ENCODE results near the gene SGPP2.

DNA sequence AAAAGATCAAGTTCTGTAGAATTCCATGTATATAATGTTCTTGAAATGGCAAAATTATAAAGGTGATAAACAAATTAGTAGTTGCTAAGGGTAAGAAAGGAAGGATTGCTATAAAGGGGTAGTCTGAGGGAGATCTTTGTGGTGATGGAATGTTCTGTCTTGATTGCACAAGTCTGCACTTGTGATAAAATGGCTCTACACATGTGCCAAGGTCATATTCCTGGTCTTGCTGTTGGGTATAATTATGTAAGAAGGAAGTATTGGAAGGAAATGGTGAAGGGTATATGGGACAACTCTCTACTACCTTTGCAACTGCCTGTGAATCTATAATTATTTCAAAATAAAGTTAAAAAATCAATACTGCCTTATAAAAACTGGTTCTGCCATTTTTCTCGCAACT is 15.3 kb downstream of the SGPP2 start:
- TF ChIP-seq, protein P1, sequence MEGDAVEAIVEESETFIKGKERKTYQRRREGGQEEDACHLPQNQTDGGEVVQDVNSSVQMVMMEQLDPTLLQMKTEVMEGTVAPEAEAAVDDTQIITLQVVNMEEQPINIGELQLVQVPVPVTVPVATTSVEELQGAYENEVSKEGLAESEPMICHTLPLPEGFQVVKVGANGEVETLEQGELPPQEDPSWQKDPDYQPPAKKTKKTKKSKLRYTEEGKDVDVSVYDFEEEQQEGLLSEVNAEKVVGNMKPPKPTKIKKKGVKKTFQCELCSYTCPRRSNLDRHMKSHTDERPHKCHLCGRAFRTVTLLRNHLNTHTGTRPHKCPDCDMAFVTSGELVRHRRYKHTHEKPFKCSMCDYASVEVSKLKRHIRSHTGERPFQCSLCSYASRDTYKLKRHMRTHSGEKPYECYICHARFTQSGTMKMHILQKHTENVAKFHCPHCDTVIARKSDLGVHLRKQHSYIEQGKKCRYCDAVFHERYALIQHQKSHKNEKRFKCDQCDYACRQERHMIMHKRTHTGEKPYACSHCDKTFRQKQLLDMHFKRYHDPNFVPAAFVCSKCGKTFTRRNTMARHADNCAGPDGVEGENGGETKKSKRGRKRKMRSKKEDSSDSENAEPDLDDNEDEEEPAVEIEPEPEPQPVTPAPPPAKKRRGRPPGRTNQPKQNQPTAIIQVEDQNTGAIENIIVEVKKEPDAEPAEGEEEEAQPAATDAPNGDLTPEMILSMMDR (conservative IDR thresholded peaks at IDR 0.05; ENCODE audit: low read length), result no peak
- TF ChIP-seq EZH2phosphoT487 (IDR thresholded peaks at IDR 0.05; ENCODE audit: borderline replicate concordance, low read depth, low read length), result no peak
